ENCODE results near the gene SPATS2.

SPATS2 gene

GRCh38 chr12:49546481-49546880 lies 179.2 kb downstream of the SPATS2 start:
- TF ChIP-seq CTCF (IDR thresholded peaks at IDR 0.05; ENCODE audit: low read depth, low read length, missing control alignments), result no peak
- no peak for DNase-seq (ENCODE audit: extremely low read depth, low read depth)
- no peak overlapping the region for H3K4me3 ChIP-seq (replicated peaks; ENCODE audit: low read depth, low read length)

GRCh38 chr12:49547090-49547690 lies 179.9 kb downstream of the SPATS2 start:
- TF ChIP-seq CTCF (IDR thresholded peaks at IDR 0.05; ENCODE audit: low read depth, low read length, missing control alignments), result no peak
- no peak for DNase-seq (ENCODE audit: extremely low read depth, low read depth)
- H3K4me3 ChIP-seq (replicated peaks; ENCODE audit: low read depth, low read length), result no peak overlapping the region

GRCh38 chr12:49548481-49548821 lies 181.2 kb downstream of the SPATS2 start:
- TF ChIP-seq CTCF (IDR thresholded peaks at IDR 0.05; ENCODE audit: low read depth, low read length, missing control alignments), result no peak
- no peak overlapping the region; the same call in 1 of the 2 replicates for H3K4me3 ChIP-seq (replicated peaks; ENCODE audit: low read depth, low read length)
- no peak for DNase-seq (ENCODE audit: extremely low read depth, low read depth)

- DNase-seq (ENCODE audit: extremely low read depth, low read depth), result no peak
- peak overlapping the region; percentile 19 for H3K4me3 ChIP-seq (replicated peaks; ENCODE audit: low read depth, low read length)
- TF ChIP-seq CTCF (IDR thresholded peaks at IDR 0.05; ENCODE audit: low read depth, low read length, missing control alignments), result peak; percentile 42
Measured at GRCh38 chr12:49548822-49549648, 181.8 kb downstream of the SPATS2 start.

- TF ChIP-seq CTCF (IDR thresholded peaks at IDR 0.05; ENCODE audit: low read depth, low read length, missing control alignments), result no peak
- no peak for DNase-seq (ENCODE audit: extremely low read depth, low read depth)
- no peak overlapping the region for H3K4me3 ChIP-seq (replicated peaks; ENCODE audit: low read depth, low read length)
Measured at GRCh38 chr12:49549735-49550692, 182.8 kb downstream of the SPATS2 start.

GRCh38 chr12:49550693-49551252 lies 183.5 kb downstream of the SPATS2 start:
- H3K4me3 ChIP-seq (replicated peaks; ENCODE audit: low read depth, low read length), result no peak overlapping the region

More at GRCh38 chr12:49550693-49551252, 183.5 kb downstream of the SPATS2 start:
- no peak for TF ChIP-seq CTCF (IDR thresholded peaks at IDR 0.05; ENCODE audit: low read depth, low read length, missing control alignments)
- no peak for DNase-seq (ENCODE audit: extremely low read depth, low read depth)

Data from HFF-Myc (cell line).